ENCODE measurements around the gene MANSC1.

DNA sequence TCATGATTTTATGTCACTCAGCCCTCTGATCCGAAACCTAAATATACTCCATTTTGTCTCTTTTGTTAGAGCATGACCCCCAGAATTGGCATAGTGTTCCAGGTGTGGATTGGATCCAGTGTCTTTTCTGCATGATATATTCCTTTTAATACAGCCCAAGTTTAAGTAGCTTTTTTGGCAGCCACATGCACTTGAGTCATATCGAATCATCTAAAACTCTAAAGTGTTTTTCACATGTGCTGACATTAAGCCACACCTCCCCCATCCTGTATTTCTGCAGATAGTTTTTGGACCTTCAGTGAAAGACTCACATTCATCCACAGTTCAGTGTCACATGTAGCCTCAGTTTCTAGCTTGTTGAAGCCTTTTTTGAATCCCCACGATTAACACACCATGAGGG lies 37.5 kb upstream of the MANSC1 start:
- TF ChIP-seq TEAD4 (IDR thresholded peaks at IDR 0.05) (no peak), EGR1 (IDR thresholded peaks at IDR 0.05) (no peak), EP300 (IDR thresholded peaks at IDR 0.05; ENCODE audit: borderline replicate concordance) (no peak), RAD21 (IDR thresholded peaks at IDR 0.05; ENCODE audit: low read depth) (no peak)
